ENCODE data around the gene CMIP. TPM values are rescaled to one million over a fixed set of nuclear protein-coding genes. Genes with fewer than 3 reads are reported as not detected.
A peak's percentile ranks its signal among the peaks of the same experiment; 100 is the strongest.

The CMIP gene
- total RNA-seq, 4 donors from 2014 or later: 17.1 to 60.5 (median 39.7) TPM

DNA sequence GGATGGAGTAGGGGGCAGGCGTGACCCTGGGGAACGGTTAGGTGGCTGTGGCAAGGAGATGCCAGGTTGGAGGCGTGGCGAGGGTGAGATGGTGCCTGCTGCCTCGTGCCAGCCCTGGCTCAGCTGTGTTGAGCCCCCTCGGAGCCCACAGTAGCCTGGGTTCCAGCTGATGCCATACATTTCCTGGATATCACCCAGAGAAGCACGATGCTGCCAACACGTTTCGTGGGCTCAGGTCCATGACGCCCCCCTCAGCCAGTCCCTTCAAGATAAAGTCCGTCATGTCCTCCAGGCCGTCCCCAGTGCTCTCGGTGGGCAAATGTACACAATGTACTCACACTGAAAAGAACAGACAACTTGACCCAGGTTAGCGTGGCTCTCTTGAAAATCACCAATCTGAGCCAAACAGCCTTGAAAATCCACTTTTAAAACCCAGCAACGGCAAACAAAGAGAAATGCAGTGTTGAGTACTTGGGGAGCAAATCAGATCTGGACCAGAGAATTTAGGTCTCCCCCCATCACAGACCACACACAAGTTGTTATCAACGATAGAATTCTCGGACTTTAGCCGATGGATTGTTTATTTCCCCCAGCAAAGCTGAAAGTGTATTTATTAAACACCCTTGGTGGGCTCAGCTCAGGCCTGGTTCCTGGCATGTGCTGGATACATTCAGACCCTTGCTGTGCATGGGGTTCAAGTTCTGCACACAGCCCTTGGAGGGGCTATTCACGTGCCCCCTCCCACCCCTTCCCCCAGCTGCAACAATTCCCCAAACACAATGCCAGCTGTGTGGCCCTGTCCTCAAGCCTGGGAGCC lies 231.7 kb downstream of the CMIP start:
- no peak for TF ChIP-seq POLR2A (IDR thresholded peaks at IDR 0.05)
- TF ChIP-seq, protein P1, sequence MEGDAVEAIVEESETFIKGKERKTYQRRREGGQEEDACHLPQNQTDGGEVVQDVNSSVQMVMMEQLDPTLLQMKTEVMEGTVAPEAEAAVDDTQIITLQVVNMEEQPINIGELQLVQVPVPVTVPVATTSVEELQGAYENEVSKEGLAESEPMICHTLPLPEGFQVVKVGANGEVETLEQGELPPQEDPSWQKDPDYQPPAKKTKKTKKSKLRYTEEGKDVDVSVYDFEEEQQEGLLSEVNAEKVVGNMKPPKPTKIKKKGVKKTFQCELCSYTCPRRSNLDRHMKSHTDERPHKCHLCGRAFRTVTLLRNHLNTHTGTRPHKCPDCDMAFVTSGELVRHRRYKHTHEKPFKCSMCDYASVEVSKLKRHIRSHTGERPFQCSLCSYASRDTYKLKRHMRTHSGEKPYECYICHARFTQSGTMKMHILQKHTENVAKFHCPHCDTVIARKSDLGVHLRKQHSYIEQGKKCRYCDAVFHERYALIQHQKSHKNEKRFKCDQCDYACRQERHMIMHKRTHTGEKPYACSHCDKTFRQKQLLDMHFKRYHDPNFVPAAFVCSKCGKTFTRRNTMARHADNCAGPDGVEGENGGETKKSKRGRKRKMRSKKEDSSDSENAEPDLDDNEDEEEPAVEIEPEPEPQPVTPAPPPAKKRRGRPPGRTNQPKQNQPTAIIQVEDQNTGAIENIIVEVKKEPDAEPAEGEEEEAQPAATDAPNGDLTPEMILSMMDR (IDR thresholded peaks at IDR 0.05): no peak
- DNase-seq: no peak
- H3K36me3 ChIP-seq: peaks cover 0 to 99% (median 19%) of the 10 kb centered on the region in 3 donors
- H3K27me3 ChIP-seq: no peaks in the 10 kb centered on the region
- 77 to 80% methylated on average over 9 to 11 of the region's 19 CpGs for WGBS, 2 donors
- H3K4me3 ChIP-seq: no peak overlapping the region
- no peaks in the 10 kb centered on the region for H3K9me3 ChIP-seq
- peak overlapping the region in 1 of 4 donors; percentile 17 for H3K27ac ChIP-seq
- H3K4me1 ChIP-seq: peaks cover 0 to 56% (median 20%) of the 10 kb centered on the region in 3 donors
- intact Hi-C loops (cut with DNase I): no loop called here

DNA sequence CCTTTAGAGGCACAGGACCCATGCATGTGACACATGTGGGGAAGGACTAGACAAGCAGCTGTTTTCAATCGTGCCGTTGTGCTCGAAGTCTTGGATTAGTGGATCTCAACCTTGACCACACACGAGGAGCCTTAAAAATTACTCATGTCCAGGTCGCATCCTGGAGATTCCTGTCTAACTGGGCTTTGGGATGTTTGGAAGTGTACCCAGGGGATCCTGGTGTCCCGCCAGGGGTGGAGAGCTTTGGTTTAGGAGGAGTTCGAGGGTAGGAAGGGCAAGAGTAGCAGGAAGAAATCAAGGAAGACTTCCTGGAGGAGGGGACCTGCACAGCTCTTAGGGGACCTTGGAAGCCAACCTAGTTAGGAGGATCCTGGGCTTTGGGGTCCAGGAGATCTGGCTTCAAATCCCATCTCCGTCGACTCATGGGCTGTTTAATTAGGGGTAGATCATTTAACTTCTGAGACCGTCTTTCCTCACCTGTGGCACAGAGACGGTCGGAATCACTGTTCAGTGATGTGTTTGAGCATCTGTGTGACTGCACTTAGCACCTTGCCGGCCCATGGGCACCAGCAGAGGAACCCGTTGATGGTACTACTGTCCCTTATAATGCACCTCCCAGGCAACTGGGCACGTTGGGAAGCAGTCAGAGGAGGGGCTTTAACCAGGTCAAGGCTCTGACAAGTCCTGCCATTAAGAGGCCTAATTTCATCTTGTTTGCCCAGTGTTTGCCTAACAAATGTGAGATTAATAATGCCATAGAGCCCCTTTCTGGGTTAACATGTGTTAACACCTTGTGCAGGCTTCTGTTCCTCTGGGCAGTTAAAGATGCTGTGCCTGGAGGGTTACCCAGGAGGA lies 232.5 kb downstream of the CMIP start:
- H3K27me3 ChIP-seq: no peaks in the 10 kb centered on the region
- 75 to 88% methylated on average over 9 to 11 of the region's 15 CpGs for WGBS, 2 donors
- H3K4me3 ChIP-seq: no peak overlapping the region
- H3K4me1 ChIP-seq: peaks cover 0 to 56% (median 20%) of the 10 kb centered on the region in 3 donors
- TF ChIP-seq POLR2A (IDR thresholded peaks at IDR 0.05): no peak
- TF ChIP-seq, protein P1 (IDR thresholded peaks at IDR 0.05): no peak
- H3K27ac ChIP-seq: peak overlapping the region in 1 of 4 donors; percentile 6
- intact Hi-C loops (cut with DNase I): no loop called here
- no peaks in the 10 kb centered on the region for H3K9me3 ChIP-seq
- DNase-seq: no peak
- peaks cover 0 to 99% (median 10%) of the 10 kb centered on the region in 3 donors for H3K36me3 ChIP-seq

DNA sequence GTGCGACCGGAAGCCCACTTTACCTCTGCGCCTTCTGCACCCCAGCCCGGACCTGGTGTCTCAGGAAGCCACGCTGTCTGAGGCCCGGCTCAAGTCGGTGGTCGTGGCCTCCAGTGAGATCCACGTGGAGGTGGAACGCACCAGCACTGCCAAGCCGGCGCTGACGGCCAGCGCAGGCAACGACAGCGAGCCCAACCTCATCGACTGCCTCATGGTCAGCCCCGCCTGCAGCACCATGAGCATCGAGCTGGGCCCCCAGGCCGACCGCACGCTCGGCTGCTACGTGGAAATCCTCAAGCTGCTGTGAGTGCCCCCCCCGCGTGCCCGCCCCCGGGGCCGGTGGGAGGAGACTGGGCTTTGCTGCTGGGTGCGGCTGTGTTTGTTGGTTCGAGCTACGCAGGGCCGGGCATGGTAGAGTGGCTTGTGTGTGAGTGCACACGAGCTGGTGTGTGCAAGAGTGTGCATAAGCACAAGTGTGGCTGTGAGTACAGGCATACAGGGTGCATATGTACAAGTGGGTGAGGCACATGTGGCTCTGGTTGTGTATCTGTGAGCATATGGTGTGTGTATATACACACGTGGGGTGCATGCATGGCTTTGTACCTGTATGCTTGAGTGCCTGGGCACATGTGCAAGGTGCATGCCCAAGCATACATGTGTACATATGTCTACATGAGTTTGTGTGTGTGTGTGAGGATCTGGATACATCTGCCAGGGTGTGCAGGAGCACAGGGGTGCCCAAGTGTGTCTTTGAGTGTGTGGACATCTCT lies 233.9 kb downstream of the CMIP start:
- peaks cover 0 to 99% (median 6%) of the 10 kb centered on the region in 3 donors for H3K36me3 ChIP-seq
- intact Hi-C loops (cut with DNase I): no loop called here
- peaks cover 0 to 65% (median 20%) of the 10 kb centered on the region in 3 donors for H3K4me1 ChIP-seq
- H3K4me3 ChIP-seq: no peak overlapping the region
- TF ChIP-seq, protein P1 (IDR thresholded peaks at IDR 0.05): no peak
- H3K27ac ChIP-seq: peak overlapping the region in 1 of 4 donors; percentile 0
- no peaks in the 10 kb centered on the region for H3K27me3 ChIP-seq
- 60 to 85% methylated on average over 1 to 3 of the region's 35 CpGs for WGBS, 2 donors
- no peak for DNase-seq
- no peaks in the 10 kb centered on the region for H3K9me3 ChIP-seq

DNA sequence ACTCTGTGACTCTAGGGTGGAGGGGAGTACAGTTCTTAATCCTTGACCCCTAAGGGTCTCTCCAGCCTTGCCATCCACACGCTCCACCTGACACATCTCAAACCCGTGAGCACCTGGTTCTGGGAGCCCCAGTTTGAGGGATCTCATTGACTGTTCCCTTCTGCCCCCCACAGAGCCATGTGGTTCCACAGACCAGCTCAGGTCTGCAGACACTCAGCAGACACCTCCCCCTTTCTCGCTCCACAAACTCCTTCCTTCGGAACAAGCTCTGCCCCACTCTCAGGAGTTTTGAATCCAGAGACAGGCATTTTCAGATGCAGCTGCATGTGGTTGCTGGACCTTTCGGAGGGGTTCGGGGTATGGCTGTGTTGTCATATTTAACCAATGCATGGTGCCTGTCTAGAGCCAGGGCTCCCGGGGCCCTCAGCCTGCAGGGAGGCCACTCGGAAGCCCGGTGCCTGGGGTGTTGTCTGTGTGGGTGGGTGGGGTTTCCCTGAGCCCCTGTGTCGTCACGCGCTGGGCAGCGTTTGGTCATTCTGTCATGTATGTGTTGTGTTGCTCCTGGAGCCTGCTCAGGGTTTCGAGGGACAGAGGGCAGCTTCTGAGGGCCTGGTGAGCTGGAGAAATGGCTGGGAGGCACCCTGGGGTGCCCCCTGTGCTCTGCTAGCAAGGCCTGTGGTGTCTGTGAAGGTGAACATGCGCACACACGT lies 235.3 kb downstream of the CMIP start:
- peaks cover 0 to 73% (median 20%) of the 10 kb centered on the region in 3 donors for H3K4me1 ChIP-seq

More for the DNA sequence above, 235.3 kb downstream of the CMIP start:
- Histone ChIP-seq H3K27me3 (no peaks in the 10 kb centered on the region), H3K4me3 (no peak overlapping the region), H3K27ac (peak overlapping the region in 3 of 4 donors; percentile 39 to 53 (median 42)), H3K36me3 (peaks cover 0 to 96% (median 6%) of the 10 kb centered on the region in 3 donors), H3K9me3 (no peaks in the 10 kb centered on the region)
- TF ChIP-seq POLR2A (IDR thresholded peaks at IDR 0.05): no peak
- TF ChIP-seq, protein P1 (IDR thresholded peaks at IDR 0.05): no peak
- no peak for DNase-seq
- 76 to 95% methylated on average over 6 to 7 of the region's 16 CpGs for WGBS, 2 donors
- intact Hi-C loops (cut with DNase I): no loop called here

Measured in esophagus squamous epithelium (tissue), 5 donors.